ENCODE data around the gene PGGT1B.

DNA sequence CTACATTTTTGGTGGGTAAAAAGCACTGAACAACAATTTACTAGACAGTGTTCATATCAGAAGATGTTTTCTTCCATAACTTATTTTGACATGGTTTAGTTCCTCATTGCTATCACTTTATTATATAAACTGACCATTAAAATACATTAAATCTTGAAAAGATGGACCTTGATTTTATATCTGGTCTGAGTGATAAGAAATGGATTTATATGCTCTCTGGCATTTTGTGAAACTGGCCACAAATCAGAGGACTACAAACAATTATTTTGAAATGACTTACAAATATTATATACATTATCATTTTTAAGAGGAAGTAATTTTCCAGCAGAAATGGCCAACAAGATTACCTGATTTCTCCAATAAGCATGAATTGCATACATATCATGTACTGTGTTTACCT lies 69.4 kb downstream of the PGGT1B start:
- TF ChIP-seq POLR2AphosphoS5 (IDR thresholded peaks at IDR 0.05; ENCODE audit: borderline replicate concordance, low read depth, low read length): no peak
- no peak for TF ChIP-seq EZH2 (IDR thresholded peaks at IDR 0.05)
